VCaP (cell line): ENCODE measurements around the gene OR2W3.

Experiments
- H3K27ac ChIP-seq: fragments of 450-650 bp; 2 replicates; pipeline ENCODE4 v1.5.1; 2017
- TF ChIP-seq, protein P1 (sequence below): fragments of 450-650 bp; conservative IDR thresholded peaks from 2 replicates; pipeline ENCODE4 v1.5.1; 2017; ENCODE audit warnings: mild to moderate bottlenecking, moderate library complexity

OR2W3 gene

DNA sequence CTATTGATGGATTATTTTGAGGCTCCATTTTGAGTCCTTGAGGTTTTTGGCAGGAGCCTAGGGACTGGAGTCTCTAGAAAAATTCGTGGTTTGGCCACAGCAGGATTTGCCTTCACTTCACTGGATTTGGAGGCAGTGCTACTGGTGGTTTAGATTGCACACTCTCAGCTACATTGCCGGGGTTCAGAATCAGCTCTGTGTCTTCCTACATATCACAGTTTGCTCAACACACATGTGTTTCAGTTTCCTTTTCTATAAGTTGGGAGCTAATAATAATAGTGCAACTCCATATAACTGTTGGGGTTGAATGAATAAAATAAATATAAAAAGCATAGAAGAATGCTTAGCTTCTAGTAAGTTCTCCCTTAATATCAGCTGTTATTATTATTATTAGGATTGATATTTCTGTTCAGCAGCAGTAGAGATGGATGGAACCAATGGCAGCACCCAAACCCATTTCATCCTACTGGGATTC, at the start of gene OR2W3:
Gene OR2W3, plus strand, starts transcription at position 425 of the 475 bp plus-strand sequence. Its CDS starts 0 bp downstream, at position 425.
- TF ChIP-seq, protein P1, sequence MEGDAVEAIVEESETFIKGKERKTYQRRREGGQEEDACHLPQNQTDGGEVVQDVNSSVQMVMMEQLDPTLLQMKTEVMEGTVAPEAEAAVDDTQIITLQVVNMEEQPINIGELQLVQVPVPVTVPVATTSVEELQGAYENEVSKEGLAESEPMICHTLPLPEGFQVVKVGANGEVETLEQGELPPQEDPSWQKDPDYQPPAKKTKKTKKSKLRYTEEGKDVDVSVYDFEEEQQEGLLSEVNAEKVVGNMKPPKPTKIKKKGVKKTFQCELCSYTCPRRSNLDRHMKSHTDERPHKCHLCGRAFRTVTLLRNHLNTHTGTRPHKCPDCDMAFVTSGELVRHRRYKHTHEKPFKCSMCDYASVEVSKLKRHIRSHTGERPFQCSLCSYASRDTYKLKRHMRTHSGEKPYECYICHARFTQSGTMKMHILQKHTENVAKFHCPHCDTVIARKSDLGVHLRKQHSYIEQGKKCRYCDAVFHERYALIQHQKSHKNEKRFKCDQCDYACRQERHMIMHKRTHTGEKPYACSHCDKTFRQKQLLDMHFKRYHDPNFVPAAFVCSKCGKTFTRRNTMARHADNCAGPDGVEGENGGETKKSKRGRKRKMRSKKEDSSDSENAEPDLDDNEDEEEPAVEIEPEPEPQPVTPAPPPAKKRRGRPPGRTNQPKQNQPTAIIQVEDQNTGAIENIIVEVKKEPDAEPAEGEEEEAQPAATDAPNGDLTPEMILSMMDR = no peak
- H3K27ac ChIP-seq = no peak within 1 kb of the TSS

DNA sequence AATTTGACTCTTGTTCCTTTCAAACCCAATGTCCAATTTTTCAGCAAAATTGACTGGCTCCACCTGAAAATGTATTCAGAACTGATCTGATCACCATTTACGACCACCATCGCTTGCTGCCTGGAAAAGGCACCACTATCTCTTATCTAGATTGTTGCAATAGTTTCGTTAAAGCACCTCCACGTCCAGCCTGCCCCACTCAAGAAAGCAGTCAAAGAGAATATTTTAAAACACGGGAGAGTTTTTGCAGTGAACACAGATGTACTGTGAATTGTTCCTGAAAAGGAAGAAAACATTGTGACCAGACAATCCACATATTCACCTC, 49.7 kb upstream of the OR2W3 start:
- TF ChIP-seq, protein P1 = no peak
- no peak overlapping the region for H3K27ac ChIP-seq

DNA sequence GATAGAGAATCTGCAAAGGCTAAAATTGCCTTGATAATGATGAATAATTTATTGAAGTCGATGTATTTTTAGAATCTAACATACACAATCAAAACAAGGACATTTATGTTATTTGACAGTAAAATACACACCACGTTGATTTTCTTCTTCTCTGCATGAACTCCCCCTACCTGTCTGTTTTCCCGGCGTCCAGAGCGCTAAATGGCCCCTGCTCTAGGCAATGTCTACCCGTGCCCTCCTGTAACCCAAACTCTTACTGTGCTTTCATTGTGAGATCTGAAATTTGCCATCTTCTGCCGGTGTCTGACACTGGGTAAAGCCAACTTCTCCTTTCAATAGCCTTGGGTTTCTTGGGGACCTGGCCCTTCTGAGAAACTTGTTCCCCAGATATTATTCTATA, 47.0 kb upstream of the OR2W3 start:
- TF ChIP-seq, protein P1 = no peak
- no peak overlapping the region for H3K27ac ChIP-seq

DNA sequence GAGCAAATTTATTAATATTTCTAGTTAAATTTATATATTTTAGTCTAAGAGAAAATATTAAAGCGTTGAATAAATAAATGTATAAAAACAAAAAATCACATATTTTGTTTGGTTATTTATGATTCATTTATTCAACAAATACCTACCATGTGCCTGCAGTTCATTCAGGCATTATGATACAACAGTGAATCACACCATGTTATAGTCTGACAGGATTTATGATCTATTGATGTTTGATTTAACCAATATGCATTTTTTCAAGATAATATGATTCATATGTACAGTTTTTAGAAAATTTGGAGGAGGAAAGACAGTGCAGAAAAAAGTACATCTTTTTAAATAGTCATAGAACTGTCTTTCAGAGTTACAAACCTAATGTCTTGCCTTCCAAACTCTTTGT, 45.8 kb upstream of the OR2W3 start:
- TF ChIP-seq, protein P1 = no peak
- H3K27ac ChIP-seq = no peak overlapping the region

DNA sequence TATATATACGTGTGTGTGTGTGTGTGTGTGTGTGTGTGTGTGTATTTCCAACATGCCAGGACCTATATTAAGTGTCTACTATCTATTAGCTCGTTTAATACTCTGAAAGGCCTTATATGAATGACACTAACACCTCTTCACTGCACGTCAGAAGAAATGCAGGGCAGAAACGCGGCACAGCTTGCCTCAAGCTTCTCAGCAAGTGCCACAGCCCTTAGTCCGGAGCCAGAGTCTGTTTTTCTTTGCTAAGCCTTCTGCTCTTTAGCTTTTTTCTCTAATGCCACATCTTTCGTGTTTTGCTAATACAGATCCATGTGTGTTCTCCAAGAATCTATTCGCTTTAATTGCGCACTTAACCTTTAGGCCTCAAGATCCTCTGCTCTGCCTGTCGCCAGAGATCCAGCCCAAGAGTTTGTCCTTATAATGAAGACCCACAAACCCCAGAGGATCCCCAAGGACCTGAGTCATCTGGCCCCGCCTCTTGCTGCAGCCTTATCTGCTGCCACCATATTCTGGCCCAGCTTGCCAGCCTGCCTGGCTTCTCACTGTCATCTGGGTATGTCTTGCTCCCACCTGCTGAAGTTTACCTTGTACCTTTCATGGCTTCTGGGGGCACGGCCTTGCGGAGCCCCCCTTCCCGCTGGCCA, 40.4 kb upstream of the OR2W3 start:
- TF ChIP-seq, protein P1 = no peak
- H3K27ac ChIP-seq = no peak overlapping the region

DNA sequence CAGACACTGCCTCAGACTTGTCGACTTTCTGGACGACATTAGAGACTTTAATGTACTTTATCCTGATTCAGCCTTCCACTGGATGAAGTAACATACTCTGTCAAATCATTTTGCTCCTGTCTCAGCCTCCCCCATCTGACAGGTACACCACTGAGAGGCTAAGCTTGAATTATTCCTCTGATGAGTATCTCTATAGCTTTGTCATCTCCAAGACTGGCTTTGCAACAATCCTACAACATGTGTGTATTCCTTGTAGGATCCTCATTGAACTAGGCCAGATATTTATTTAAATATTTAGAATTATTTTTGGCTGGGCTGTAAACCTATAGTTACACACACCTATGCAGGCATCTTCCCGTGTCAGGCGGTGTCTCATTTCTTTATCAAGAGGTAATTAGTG, 39.5 kb upstream of the OR2W3 start:
- TF ChIP-seq, protein P1 = no peak

DNA sequence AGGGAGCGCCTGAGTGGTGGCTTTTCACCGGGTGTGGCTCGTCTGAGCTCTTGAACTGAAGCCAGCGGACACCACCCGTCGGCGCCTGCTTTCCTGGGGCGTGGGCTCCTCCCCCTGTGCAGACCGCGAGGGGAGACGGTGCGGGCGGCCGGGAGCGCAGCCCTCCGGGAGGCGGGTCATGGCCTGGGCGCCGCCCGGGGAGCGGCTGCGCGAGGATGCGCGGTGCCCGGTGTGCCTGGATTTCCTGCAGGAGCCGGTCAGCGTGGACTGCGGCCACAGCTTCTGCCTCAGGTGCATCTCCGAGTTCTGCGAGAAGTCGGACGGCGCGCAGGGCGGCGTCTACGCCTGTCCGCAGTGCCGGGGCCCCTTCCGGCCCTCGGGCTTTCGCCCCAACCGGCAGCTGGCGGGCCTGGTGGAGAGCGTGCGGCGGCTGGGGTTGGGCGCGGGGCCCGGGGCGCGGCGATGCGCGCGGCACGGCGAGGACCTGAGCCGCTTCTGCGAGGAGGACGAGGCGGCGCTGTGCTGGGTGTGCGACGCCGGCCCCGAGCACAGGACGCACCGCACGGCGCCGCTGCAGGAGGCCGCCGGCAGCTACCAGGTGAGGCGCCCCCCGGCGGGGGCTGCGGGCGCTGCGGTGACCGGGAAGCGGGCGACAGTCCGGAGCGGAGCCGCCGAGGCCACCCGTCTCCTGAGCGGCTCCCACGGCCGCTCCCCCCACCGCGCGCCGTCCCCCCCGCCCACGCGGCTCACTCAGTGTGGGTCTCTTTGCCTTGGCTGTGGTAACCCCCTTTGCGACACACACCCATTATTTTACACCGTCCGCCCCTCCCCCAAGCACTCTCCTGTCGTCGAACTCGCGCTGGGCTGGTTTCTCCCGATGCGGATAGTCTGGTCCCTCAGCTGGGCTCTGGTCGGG, 38.1 kb upstream of the OR2W3 start, which contains the start of gene TRIM58:
Gene TRIM58, plus strand, starts transcription at position 119 of the 916 bp plus-strand sequence. Its CDS starts 60 bp downstream, at position 179.
- TF ChIP-seq, protein P1 = peak; percentile 42
- no peak within 1 kb of the TSS for H3K27ac ChIP-seq

More for the DNA sequence above, 39.5 kb upstream of the OR2W3 start:
- no peak overlapping the region for H3K27ac ChIP-seq
